HG03432 (cell line): ENCODE measurements around the gene CSMD2.
"Not testable (repeated sequence)": the region's sequence is repeated elsewhere in the genome, so short reads cannot be mapped to it uniquely, and the experiment has no call there.

ENCODE experiments used
- ATAC-seq: cut with Tn5 transposase; IDR thresholded peaks from one replicate; pipeline ENCODE4 v1.9.1; 2021; ENCODE audit warnings: mild to moderate bottlenecking, moderate library complexity; ENCODE audit not compliant: unreplicated experiment

The CSMD2 gene

DNA sequence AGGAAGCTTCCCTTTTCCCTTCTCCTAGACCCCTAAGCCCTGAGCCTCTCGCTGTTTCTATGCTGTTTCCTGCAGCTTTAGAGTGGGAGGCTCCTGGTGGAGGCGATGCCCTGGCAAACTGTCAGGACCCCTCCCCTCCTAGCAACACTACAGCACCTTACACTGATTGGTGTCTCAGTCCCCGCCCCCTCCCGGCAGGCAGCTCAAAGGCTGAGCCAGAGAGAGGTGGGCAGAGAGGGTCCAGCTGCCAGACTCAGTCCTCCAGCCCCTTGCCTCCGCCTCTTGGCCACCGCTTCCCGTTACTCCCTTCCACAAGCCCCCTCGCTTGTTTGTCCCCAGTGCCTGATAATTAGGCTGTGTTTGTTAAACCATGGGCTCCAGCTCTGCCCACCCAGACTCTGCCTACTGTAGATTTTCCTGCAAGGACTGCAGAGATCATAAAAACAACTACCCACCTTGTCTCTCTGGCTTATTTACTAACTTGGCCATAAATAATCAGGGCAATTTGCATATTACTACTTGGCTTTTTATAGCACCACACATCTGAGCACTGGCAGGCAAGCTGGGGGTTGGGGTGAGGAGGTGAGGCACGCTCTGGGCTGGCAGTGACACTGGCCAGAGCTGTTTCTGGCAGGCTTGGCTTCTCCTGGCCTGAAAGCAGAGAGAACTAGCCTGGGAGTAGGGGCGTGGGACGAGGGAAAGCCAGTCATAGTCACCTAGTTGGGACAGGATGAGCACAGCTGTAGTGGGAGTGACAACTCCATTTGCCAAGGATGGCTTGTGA, 107.5 kb downstream of the CSMD2 start:
- no peak for ATAC-seq

DNA sequence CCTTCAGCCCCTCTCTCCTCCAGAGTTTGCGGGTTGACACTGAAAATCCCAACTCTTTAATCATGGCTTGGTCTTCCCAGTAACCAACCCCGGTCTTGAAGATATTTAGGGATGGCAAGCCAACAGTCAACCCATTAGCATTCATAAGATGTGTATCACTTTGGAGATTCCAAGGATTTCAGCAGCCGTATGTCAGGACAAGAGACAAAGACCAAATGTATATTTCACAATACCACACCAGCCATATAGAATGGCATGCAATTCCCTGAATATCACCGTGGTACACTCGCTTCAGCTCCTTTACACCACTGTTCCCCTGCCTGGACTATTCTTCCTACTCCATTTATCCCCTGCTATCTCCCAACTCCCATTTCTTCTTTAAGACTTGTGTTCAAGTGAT, 109.2 kb downstream of the CSMD2 start:
- ATAC-seq, result no peak

DNA sequence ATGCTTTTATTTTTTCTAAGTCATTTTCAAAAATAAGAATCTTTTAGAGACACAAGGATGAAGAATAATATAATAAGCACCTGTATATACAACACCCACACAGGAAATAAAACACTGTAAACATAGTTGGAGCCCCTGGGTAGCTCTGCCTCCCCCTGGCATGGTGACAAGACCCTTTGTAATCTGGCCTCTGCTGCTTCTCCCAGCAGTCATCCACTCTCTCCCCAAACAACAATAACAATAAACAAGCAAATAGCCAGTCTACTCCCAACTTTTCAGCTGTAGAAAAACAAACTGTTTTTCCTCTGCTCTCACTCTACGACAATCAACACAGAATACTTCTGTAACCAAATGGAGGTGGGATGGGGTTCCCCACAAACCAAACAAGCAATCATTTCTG, 110.1 kb downstream of the CSMD2 start:
- no peak for ATAC-seq

DNA sequence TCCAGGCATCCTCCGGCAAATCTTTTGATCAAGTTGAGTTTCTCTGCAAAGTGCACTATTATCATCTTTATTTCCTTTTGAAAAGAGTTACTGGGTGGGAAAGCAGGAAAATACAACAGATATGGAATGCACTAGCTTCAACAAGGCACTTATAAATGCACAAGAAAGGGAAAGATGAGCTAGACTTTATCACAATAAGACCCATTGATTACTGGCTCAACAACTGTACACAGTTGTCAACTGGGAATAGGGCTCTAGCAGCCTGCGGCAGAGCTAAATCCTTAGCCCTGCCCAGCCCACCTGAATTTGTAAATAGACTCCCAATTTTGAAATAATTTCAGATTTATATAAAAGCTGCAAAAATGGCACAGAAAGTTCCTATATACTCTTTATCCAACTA, 111.4 kb downstream of the CSMD2 start:
- ATAC-seq, result no peak

DNA sequence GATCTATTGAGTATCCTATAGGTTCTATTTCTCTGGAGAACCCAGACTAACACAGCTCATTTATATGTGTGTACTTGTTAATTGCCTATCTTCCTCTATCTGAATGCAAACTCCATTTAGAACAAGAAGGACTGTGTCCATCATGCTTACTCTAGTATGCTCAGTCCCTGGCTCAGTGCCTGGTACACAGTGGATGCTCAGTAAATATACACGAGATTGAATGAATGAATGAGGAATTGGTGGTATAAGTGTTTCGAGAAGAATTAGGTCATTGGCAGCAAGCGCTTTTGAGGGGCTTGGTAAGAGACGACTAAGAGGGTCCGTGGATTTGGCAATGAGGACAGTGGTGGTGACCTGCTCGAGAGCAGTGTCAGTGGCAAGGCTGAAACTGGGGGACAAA, 112.5 kb downstream of the CSMD2 start:
- no peak for ATAC-seq

DNA sequence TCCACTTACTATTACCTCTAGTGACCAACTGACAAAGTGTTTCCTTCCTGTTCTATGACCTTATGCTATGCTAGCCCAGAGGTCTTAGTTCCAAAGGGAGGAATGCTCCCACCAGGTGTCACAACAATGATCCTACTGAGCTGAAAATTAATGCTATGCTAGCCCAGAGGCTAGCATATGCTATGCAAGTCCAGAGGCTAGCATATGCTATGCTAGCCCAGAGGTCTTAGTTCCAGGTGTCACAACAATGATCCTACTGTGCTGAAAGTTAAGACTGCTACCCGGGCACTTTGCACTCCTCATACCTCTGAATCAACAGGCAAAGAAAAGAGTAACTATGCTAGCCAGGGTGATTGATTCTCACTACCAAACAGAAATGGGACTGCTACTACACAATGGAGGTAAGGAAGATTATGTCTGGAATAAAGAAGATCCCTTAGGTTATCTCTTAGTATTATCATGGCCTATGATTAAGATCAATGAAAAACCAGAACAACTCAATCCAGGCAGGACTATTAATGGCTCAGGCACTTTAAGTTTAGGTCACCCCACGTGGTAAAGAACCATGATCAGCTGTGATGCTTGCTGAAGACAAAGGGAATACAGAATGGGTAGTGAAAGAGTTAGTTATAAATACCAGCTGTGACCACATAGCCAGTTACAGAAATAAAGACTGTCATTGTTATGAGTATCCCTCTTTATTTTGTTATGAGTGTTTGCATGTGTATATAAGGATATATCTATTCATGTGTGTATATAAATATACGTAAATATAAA, 114.1 kb downstream of the CSMD2 start:
- no peak for ATAC-seq

DNA sequence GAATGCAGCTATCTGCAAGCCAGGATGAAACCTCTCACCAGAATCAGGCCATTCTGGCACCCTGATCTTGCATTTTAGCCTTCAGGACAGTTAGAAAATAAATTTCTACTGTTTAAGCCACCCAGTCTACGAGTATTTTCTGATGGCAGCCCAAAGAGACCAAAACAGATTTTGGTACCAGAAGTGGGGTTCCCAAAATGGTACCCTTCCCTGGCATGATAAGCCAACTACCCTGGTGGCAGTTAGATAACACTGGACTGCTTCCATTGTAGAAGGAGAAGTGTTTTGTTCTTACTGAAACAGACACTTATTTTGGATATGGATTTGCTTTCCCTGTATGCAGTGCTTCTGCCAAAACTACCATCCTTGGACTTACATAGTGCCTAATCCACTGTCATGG, 115.0 kb downstream of the CSMD2 start:
- ATAC-seq, result no peak

DNA sequence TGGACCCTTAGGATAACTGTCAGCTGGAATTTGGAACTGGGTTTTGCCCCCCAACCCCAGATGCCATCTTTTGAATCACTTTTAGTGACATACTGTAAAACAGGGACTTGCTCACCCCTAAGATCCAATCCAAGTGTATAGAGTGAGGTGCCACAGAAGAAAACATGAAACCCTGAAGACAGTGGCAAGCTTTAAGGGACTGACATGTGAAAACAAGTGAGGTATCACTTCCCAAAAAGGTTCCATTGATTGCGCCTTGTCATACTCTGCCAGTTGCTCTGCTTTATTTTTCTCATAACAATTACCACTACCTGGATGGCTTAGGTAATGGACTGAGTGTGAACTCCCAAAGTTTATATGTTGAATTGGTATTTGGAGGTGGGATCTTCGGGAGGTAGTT, 115.6 kb downstream of the CSMD2 start:
- no peak for ATAC-seq

DNA sequence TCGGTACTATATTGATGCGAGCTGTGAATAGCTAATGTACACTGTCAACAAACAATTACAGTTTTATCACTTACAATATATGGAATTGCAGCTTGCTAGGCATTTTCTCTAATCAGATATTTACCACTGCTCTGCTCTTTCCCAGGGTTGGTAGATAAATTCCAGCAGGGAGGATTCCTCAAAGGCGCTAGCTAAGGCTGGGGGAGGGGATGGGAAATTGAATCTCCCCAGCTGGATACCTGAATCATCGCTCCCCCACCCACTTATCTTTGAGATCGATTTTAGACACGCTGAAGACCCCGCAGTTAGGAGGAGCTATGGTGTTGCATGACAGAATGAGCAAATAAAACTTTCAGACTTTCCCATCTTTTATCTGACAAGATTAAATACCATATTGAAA, 127.2 kb downstream of the CSMD2 start:
- no peak for ATAC-seq

DNA sequence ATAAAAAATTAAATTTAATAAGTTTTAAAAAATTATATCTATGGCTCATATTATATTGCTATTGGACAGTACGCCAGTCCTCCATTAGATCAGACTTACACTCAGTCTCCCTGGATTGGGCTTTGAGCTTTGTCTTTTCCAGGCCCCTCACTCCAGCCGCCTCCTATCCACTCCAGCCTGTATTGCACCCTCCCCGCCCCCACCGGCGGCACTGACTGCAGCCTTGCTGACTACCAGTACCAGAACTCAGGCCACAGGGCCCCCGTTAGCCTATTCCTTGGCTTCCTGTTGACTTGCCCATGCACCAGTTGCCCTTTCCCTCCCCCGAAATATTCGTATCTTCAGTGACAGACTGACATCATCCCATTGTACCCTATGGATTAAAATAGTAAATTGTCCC, 127.9 kb downstream of the CSMD2 start:
- no peak for ATAC-seq

DNA sequence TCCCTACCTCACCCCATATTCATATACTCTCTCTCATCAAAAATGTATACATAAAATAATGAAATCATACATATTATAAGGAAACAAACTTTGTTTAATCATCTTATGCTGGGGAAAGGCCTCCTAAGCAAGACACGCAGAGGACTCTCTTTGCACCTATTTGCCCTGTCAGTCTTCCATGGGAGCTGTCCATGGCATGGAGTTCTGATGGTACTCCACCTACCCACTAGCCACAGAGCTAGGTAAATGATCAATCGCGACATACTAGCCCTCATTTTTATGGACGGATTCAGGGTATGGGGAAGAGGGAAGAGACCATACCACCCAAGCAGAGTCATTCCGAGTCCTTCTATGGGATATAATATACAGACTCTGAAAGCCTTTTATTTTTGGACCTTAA, 131.0 kb downstream of the CSMD2 start:
- no peak for ATAC-seq

DNA sequence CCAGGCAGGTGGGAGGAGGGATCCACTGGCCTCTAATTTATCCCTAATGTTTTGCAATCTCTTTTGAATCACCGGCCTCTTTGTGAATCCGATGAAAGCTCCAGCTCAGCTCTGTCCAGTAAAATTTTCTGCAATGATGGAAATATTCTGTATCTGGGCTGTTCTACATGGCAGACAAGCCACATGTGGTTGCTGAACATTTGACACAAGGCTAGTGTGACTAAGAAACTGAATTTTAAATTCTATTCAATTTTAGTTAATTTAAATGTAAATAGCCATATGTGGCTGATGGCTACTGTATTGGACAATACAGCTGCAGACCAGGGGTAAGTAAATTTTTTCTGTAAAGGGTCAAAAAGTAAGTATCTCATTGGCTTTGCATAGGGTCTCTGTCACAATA, 135.1 kb downstream of the CSMD2 start:
- no peak for ATAC-seq

DNA sequence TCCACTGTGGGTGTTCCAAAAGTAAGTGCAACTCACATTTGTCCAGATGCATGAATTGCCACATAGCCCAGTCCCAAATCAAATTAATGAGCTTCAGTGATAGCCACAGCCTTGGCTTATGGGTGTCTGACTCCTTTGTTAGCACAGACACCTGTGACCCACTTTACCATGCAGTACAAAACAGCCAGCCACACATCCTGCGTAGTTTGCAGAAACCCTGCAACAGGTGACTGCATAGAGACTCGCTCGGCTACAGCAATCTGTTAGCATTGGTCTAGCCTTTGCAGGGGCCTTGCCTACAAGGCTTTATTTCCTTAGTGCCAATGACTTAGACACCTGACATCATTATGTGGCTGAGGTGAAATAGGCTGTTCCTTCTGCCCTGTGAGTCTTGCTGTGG, 135.5 kb downstream of the CSMD2 start:
- no peak for ATAC-seq

DNA sequence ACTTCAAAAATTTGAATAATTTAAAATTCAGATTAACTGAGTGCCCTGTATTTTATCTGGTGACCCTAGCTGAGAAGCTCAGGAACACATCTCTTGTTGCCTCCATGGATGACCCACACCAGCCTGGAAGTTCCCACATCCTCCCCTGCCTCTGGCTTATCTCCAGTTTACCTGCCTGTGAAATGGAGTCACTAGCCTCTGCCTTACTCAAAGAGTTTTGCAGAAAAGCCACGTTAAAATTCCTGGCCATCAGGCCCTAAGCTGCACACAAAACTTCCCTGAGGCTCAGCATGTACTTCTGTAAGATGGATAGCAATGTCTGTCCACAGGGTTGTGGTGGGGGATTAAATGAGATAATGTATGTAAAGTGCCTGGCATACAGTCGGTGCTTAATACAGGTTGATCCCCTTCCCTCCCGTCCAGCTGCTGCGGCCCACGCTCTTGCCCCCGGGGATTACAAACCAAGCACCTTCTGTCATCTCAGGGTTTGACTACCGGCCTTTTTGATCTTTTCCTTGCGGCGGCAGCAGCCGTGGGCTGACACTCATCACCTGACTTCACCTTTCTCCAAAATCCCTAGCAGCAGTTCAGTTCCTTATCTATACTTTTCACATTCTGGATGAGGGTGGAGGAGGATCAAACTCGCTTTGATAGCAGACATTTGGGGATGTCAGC, 136.5 kb downstream of the CSMD2 start:
- ATAC-seq, result no peak

DNA sequence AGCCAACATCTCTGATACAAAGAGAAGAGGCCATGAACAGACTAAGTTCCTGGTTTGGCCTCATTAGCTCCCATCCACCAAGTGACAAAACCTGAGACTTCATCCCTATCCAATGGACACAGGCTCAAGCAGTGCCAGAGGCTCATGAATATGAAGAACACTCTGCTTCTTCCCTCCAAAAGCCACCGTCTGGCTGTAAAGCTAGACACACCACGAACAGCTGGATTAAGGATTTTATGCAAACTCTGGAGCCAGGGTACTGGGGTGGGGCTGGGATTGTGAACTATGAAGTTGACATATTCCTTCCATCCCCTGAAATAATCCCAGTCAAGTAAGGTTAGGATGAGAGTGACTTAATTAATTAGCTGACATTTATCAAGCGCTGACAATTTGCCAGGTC, 139.4 kb downstream of the CSMD2 start:
- no peak for ATAC-seq

DNA sequence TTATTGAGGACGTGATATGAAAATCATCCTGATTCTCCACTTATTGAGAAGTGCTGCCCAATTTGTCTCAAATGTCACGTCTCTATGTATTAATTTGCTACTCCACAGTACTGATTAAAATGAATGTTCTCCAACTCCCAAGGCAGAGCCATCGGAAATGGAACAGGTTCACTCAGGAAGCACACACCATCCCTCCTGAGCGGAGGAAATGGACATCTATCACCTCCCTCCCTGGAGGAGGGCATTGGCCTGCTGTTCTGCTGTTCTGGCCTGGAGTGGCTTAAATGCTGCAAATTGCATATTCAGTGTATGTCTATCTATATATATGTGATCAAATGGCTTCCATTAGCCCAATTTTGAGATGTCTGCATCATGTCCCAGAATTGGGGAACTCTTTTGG, 140.5 kb downstream of the CSMD2 start:
- no peak for ATAC-seq

DNA sequence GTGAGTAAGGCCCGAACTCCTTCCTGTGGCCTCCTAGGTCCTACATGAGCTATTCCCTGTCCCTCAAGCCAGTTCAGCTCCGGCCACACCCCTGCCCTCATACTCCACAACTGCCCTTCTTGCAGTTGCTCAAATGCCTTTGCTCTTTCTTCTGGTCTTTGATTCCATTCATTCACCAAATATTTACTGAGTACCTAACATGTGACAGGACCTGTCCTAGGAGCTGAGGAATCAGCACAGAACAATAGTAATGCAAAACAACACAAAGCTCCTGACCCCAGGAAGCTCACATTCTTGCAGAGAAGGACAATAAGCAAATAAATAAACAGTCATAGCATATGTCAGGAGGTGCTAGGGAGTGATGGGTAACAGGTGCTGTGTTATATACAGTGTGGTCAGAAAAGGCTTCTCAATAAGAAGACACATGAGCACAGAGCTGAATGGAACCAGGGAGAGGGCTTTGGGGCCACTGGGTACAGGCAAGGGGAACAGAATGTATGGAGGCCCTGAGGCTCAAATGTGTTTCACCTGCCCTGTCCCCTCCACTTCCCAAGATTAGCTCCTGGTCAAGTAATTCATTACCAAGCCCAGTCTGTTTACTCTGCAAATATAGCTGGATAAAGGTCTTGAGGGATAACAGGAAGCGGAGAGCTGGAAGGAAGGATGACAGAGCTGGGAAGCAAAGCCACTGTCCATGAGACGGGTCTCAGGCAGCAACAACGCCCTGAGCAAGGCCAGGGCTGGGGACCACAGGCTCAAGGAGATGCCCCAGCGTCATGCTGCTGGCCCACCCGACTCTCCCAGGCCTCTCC, 145.1 kb downstream of the CSMD2 start:
- ATAC-seq, result no peak

DNA sequence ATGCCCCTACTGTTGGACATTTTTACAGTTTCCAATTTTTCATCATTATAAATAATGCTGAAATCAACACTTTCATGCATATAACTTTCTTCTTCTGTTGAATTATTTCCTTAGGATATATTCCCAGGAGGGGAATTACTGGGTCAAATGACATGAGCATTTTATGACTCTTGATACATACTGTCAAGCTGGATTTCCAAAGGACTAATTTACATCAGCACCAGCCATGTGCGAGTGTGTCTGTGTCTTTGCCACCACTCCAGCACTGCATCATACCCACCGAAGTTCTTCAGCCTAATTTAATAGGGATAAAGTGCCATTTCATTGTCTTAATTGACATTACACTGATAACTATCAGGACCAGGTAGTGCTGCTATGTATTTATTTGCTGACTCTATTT, 146.7 kb downstream of the CSMD2 start:
- no peak for ATAC-seq

DNA sequence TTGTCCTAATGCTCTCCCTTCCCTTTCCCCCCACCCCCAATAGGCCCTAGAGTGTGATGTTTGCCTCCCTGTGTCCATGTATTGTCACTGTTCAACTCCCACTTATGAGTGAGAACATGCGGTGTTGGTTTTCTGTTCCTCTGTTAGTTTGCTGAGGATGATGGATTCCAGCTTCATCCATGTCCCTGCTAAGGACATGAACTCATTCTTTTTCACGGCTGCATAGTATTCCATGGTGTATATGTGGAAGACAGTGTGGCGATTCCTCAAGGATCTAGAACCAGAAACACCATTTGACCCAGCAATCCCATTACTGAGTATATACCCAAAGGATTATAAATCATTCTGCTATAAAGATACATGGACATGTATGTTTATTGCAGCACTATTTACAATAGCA, 148.7 kb downstream of the CSMD2 start:
- not testable (repeated sequence) for ATAC-seq

DNA sequence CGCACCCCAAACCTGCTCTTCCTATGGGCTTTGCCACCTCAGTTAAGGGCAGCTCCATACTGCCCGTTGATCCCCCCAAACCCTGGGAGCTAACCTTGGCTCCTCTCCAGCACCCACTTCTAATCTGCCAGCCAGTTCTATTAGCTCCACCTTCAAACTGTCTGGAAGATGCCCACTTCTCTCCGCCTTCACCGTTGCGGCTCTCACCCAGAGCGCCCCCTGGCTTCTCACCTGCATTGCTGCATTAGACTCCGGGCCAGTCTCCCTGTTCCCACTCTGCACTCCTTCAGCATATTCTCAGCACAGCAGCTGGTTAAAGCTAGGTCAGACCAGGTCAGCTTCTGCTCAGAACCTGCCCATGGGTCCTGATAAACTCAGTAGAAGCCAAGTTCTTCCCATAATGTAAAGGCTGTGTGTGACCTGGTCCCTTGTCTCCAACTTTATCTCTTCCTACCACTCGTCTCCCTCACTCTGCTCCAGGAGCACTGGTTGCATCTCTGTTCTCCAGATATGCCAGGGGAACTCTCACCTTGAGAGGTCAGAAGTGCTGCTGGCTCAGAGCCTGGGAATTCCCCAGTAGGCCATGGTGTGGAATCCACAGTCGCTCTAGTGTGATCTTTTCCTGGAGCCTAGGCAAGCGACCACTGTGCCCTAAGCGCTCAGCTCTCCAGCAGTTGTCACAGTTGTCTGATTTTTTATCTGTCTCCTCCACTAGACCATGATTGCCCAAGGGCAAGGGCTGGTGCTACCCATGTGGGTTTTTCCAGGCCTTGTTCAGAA, 150.9 kb downstream of the CSMD2 start:
- no peak for ATAC-seq
